Ovary (tissue), 9 donors: ENCODE measurements around the gene ETFB. TPM values are rescaled to one million over a fixed set of nuclear protein-coding genes. Genes with fewer than 3 reads are reported as not detected.
"Not testable (repeated sequence)": the region's sequence is repeated elsewhere in the genome, so short reads cannot be mapped to it uniquely, and the experiment has no call there.

Experiments
- DNase-seq, 5 donors: peaks; one replicate each; pipeline ENCODE4 v3.0.0-alpha.2; 2019 to 2020
- H3K27ac ChIP-seq, 2 donors: fragments of 200-600 bp; one replicate each; pipeline versions ENCODE4 v1.5.1 to v1.8.0; 2019 to 2022
- H3K27me3 ChIP-seq: fragments of 200-600 bp; one replicate; pipeline ENCODE4 v1.8.0; 2022
- H3K36me3 ChIP-seq: fragments of 200-600 bp; sonication (generic); one replicate; pipeline ENCODE4 v1.5.1; 2019
- H3K4me1 ChIP-seq: one replicate; pipeline ENCODE4 v1.8.1; 2013; ENCODE audit warnings: mild to moderate bottlenecking, moderate library complexity; ENCODE audit not compliant: insufficient read depth
- H3K4me3 ChIP-seq: fragments of 200-600 bp; sonication (generic); one replicate; pipeline ENCODE4 v1.5.1; 2017
- H3K9me3 ChIP-seq, 2 donors: fragments of 200-600 bp in 1 of 2; sonication (generic) in 1 of 2; one replicate each; pipeline versions ENCODE4 v1.5.1 to v1.8.1; 2013 to 2019; ENCODE audit warnings: mild to moderate bottlenecking in 1 of 2, moderate library complexity in 1 of 2
- EP300 ChIP-seq: sonication (generic); formaldehyde crosslinking; IDR thresholded peaks from one replicate; pipeline ENCODE4 v1.6.1; 2017; ENCODE audit warnings: antibody characterized with exemption
- POLR2A ChIP-seq: fragments of 450-650 bp; IDR thresholded peaks from one replicate; pipeline ENCODE4 v1.6.1; 2017; ENCODE audit warnings: antibody characterized with exemption, mild to moderate bottlenecking, moderate library complexity
- WGBS, 3 donors: extraction: QIAGEN DNeasy Blood & Tissue Kit in 1 of 3; methylation state at CpG; one replicate each; pipeline versions ENCODE4 v1.1.5 to v1.1.7; 2013 to 2017; 5-methylcytosine and 5-hydroxymethylcytosine counted together
- intact Hi-C, 4 donors: fragments of 100-400 bp; cut with DNase I; formaldehyde crosslinking; loops; one replicate each; pipeline versions ENCODE4 v1.11.0 to v1.15.1; 2022 to 2023
- polyA plus RNA-seq, 2 donors: library from polyadenylated mRNA; stranded (reverse); fragments of 200-250 nt in 1 of 2; fragments of 350-450 nt in 1 of 2; fragmentation: Illumina TruSeq in 1 of 2; extraction: RNeasy Lipid Tissue Mini Kit (QIAGEN cat#74804) in 1 of 2; gene quantifications; one replicate each; pipeline ENCODE4 v1.2.3, GENCODE V29; 2013 to 2014
- total RNA-seq, 7 donors: library from RNA; depleted of rRNA in 2 of 7; stranded (reverse); fragments of >200 nt in 2 of 7; fragmentation: NEBNext Ultra II Directional in 3 of 7; extraction: Animal tissue kit (Norgen Biotek cat#: 25700) in 3 of 7; gene quantifications; one replicate each; pipeline versions ENCODE4 v1.1.0 to v1.2.4, GENCODE V29; 2016 to 2023
- TF ChIP-seq, protein P1 (sequence below), 3 donors: fragments of 450-650 bp in 2 of 3; fragments of 200-600 bp in 1 of 3; IDR thresholded peaks; one replicate each; pipeline versions ENCODE4 v1.5.1 to v1.8.0; 2016 to 2022; ENCODE audit warnings: antibody characterized with exemption in 3 of 3, mild to moderate bottlenecking in 1 of 3
- donor health status: DM: no; HTN: no; CAD: no; lungs with moderate emphysema.
- donor health status: DM: no; HTN: no; CAD: no.
- donor health status: Bipolar disorder and iron deficiency.
- donor health status: DM: yes; HTN: yes; CAD: no.
- donor health status: DM: no; HTN: no; CAD: no.
- donor health status: DM: yes; HTN: yes; CAD: no.

The ETFB gene
- total and polyA plus RNA-seq, 9 donors: 12.4 to 91.3 (median 63.3) TPM

- WGBS, 3 donors: 95 to 96% (median 96%) methylated on average over 9 of the region's 9 CpGs
- TF ChIP-seq, protein P1, sequence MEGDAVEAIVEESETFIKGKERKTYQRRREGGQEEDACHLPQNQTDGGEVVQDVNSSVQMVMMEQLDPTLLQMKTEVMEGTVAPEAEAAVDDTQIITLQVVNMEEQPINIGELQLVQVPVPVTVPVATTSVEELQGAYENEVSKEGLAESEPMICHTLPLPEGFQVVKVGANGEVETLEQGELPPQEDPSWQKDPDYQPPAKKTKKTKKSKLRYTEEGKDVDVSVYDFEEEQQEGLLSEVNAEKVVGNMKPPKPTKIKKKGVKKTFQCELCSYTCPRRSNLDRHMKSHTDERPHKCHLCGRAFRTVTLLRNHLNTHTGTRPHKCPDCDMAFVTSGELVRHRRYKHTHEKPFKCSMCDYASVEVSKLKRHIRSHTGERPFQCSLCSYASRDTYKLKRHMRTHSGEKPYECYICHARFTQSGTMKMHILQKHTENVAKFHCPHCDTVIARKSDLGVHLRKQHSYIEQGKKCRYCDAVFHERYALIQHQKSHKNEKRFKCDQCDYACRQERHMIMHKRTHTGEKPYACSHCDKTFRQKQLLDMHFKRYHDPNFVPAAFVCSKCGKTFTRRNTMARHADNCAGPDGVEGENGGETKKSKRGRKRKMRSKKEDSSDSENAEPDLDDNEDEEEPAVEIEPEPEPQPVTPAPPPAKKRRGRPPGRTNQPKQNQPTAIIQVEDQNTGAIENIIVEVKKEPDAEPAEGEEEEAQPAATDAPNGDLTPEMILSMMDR (IDR thresholded peaks at IDR 0.05): no peak
- TF ChIP-seq POLR2A (no peak), EP300 (no peak)
- H3K27me3 ChIP-seq: no peaks in the 10 kb centered on the region
- no peaks in the 10 kb centered on the region for H3K4me1 ChIP-seq
- DNase-seq: no peak
- H3K9me3 ChIP-seq: no peaks in the 10 kb centered on the region
- intact Hi-C loops: no loop called here
- H3K4me3 ChIP-seq: no peak overlapping the region
- H3K27ac ChIP-seq: no peak overlapping the region
- H3K36me3 ChIP-seq: no peaks in the 10 kb centered on the region
Measured at GRCh38 chr19:51402117-51402516, 35.9 kb upstream of the ETFB start.

DNA sequence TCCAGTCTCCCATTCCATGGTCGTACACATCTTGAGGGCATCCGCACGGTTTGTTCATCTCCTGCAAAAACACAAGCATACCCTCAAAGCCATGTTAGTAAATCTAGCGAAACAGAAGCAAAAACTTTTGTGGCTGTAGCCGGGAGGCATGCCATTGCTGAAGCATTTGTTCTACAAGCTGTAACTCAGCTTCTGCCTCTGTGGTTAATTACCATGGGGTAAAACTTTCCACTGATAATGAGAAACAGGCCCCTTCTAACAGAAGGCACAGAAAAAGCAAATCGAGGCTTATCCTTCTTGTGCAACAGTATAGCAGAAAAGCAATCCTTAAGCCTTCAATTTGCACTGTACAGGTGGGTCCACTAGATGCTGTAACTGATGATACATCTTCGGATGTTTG, 33.7 kb upstream of the ETFB start:
- H3K36me3 ChIP-seq, H3K4me1 ChIP-seq, H3K27ac ChIP-seq, DNase-seq, H3K9me3 ChIP-seq, H3K4me3 ChIP-seq, H3K27me3 ChIP-seq: not testable (repeated sequence)
- WGBS, 3 donors: 79 to 90% (median 84%) methylated on average over 7 of the region's 7 CpGs
- intact Hi-C loops: loop anchor here in 1 of 4 donors (10.0 kb wide), 1 partner anchor 55 kb away; the partner anchor contains the start of gene VSIG10L

- no peaks in the 10 kb centered on the region for H3K27me3 ChIP-seq
- H3K4me1 ChIP-seq: no peaks in the 10 kb centered on the region
- no peak for DNase-seq
- H3K36me3 ChIP-seq: no peaks in the 10 kb centered on the region
- TF ChIP-seq POLR2A (no peak), EP300 (no peak)
- TF ChIP-seq, protein P1 (IDR thresholded peaks at IDR 0.05): no peak
- H3K9me3 ChIP-seq: no peaks in the 10 kb centered on the region
- intact Hi-C loops: loop anchor here in 1 of 4 donors (10.0 kb wide), 1 partner anchor 54 kb away; the partner anchor contains the start of gene VSIG10L
- H3K27ac ChIP-seq: no peak overlapping the region
- 90 to 93% (median 90%) methylated on average over 5 of the region's 5 CpGs for WGBS, 3 donors
- no peak overlapping the region for H3K4me3 ChIP-seq
Measured at GRCh38 chr19:51399231-51399630, 33.0 kb upstream of the ETFB start.

GRCh38 chr19:51398096-51398704, 32.0 kb upstream of the ETFB start:
- 35 to 42% (median 37%) methylated on average over 7 of the region's 7 CpGs for WGBS, 3 donors
- no peak overlapping the region for H3K27ac ChIP-seq
- H3K4me3 ChIP-seq: no peak overlapping the region
- no peaks in the 10 kb centered on the region for H3K9me3 ChIP-seq
- no peaks in the 10 kb centered on the region for H3K4me1 ChIP-seq
- no peak for DNase-seq
- no peaks in the 10 kb centered on the region for H3K36me3 ChIP-seq
- H3K27me3 ChIP-seq: no peaks in the 10 kb centered on the region
- intact Hi-C loops: loop anchor here in 1 of 4 donors (10.0 kb wide), 1 partner anchor 53 kb away; the partner anchor contains the start of gene VSIG10L
- TF ChIP-seq POLR2A (no peak), EP300 (no peak)
- TF ChIP-seq, protein P1 (IDR thresholded peaks at IDR 0.05): no peak

GRCh38 chr19:51397453-51397852, 31.3 kb upstream of the ETFB start:
- H3K27me3 ChIP-seq, H3K9me3 ChIP-seq, H3K36me3 ChIP-seq, H3K27ac ChIP-seq, H3K4me1 ChIP-seq, DNase-seq, H3K4me3 ChIP-seq: not testable (repeated sequence)
- intact Hi-C loops: loop anchor here in 1 of 4 donors (10.0 kb wide), 1 partner anchor 53 kb away; the partner anchor contains the start of gene VSIG10L
- WGBS, 3 donors: 53 to 59% (median 57%) methylated on average over 9 of the region's 9 CpGs
